Measurements from ENCODE around the gene HMCN2. TPM values are rescaled to one million over a fixed set of nuclear protein-coding genes. Genes with fewer than 3 reads are reported as not detected.

The HMCN2 gene
- total RNA-seq, 4 donors from 2014 or later, result 24.8 to 61.7 (median 36.1) TPM

GRCh38 chr9:130448035-130448624, 182.6 kb downstream of the HMCN2 start:
- Histone ChIP-seq H3K4me3 (no peak overlapping the region), H3K27ac (no peak overlapping the region), H3K27me3 (no peaks in the 10 kb centered on the region), H3K9me3 (no peaks in the 10 kb centered on the region), H3K4me1 (peaks cover 7 to 79% (median 10%) of the 10 kb centered on the region in 4 donors), H3K36me3 (no peaks in the 10 kb centered on the region)
- DNase-seq, result no peak
- TF ChIP-seq, protein P1, sequence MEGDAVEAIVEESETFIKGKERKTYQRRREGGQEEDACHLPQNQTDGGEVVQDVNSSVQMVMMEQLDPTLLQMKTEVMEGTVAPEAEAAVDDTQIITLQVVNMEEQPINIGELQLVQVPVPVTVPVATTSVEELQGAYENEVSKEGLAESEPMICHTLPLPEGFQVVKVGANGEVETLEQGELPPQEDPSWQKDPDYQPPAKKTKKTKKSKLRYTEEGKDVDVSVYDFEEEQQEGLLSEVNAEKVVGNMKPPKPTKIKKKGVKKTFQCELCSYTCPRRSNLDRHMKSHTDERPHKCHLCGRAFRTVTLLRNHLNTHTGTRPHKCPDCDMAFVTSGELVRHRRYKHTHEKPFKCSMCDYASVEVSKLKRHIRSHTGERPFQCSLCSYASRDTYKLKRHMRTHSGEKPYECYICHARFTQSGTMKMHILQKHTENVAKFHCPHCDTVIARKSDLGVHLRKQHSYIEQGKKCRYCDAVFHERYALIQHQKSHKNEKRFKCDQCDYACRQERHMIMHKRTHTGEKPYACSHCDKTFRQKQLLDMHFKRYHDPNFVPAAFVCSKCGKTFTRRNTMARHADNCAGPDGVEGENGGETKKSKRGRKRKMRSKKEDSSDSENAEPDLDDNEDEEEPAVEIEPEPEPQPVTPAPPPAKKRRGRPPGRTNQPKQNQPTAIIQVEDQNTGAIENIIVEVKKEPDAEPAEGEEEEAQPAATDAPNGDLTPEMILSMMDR (IDR thresholded peaks at IDR 0.05), result no peak
- TF ChIP-seq POLR2A (IDR thresholded peaks at IDR 0.05), result no peak

- no peak overlapping the region for H3K4me3 ChIP-seq
- TF ChIP-seq, protein P1 (IDR thresholded peaks at IDR 0.05), result no peak
- TF ChIP-seq POLR2A (IDR thresholded peaks at IDR 0.05), result no peak
- H3K9me3 ChIP-seq, result no peaks in the 10 kb centered on the region
- H3K36me3 ChIP-seq, result no peaks in the 10 kb centered on the region
- H3K27me3 ChIP-seq, result no peaks in the 10 kb centered on the region
- H3K4me1 ChIP-seq, result peaks cover 7 to 86% (median 10%) of the 10 kb centered on the region in 4 donors
- no peak overlapping the region for H3K27ac ChIP-seq
- no peak for DNase-seq
These were observed 183.4 kb downstream of the HMCN2 start for GRCh38 chr9:130448771-130449603.

DNA sequence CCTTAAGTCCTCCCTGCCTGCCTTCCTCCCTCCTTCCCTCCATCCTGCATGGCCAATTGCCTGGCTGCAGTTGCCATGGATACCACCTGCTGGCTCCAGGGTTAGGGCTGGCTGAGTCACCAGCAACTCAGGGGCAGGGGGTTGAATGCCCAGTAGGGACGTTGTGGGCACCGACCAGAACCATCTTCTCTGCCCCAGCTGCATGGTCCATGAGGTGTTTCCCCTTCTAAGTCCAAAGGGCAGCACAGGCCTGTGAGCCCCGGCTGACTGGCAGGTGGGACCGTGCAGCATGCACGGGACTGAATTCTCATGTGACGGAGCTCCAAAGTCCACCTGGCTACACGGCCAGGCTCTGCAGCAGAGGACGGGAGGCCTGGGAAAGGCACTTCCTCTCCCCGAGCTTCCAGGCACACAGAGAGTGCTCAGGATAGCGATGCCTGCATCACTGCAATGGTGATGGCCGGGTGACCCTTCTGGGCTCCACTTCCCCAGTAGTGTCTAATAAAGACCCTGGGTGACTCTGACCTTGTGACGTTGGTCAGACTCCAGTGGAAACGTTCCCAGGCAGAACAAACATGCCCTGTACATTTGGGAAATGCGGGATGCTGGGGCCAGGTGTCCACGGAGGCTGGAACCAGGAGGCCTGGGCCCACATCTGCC, 184.9 kb downstream of the HMCN2 start:
- H3K36me3 ChIP-seq, result no peaks in the 10 kb centered on the region
- TF ChIP-seq, protein P1 (IDR thresholded peaks at IDR 0.05), result peak in 1 of 6 experiments; percentile 3
- TF ChIP-seq POLR2A (IDR thresholded peaks at IDR 0.05), result peak; percentile 72 to 74
- peak overlapping the region in 2 of 4 donors; percentile 5 to 30 for H3K4me3 ChIP-seq
- H3K4me1 ChIP-seq, result peaks cover 0 to 75% (median 10%) of the 10 kb centered on the region in 4 donors
- H3K27ac ChIP-seq, result peak overlapping the region in 3 of 4 donors; percentile 52 to 88 (median 87)
- peak in 2 of 3 donors; percentile 88 to 90 for DNase-seq
- H3K27me3 ChIP-seq, result no peaks in the 10 kb centered on the region
- H3K9me3 ChIP-seq, result no peaks in the 10 kb centered on the region

DNA sequence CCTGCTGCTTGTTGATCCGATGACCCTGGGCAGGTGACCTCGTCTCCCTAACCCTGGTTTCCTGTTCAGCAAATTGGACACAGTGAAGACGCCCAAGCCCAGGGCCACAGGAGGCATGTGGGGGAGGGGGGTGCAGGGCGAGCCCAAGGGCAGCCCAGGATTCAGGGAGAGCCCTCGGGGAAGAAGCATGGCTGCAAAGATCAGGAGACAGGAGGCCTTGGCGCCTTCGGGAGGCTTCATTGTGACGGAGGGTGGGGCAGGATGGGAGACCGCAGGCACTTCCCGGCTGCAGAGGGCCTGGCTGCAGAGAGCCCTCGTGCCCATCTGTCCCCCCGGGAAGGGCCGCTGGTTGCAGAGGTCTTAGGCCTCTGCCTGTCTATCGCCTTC, 185.4 kb downstream of the HMCN2 start:
- H3K27ac ChIP-seq, result peak overlapping the region in 3 of 4 donors; percentile 52 to 88 (median 87)
- no peak for TF ChIP-seq POLR2A (IDR thresholded peaks at IDR 0.05)
- TF ChIP-seq, protein P1 (IDR thresholded peaks at IDR 0.05), result no peak
- H3K4me3 ChIP-seq, result peak overlapping the region in 2 of 4 donors; percentile 5 to 30
- H3K27me3 ChIP-seq, result no peaks in the 10 kb centered on the region
- H3K9me3 ChIP-seq, result no peaks in the 10 kb centered on the region
- no peak for DNase-seq
- peaks cover 0 to 70% (median 10%) of the 10 kb centered on the region in 4 donors for H3K4me1 ChIP-seq
- H3K36me3 ChIP-seq, result no peaks in the 10 kb centered on the region

- TF ChIP-seq POLR2A (IDR thresholded peaks at IDR 0.05), result peak in 1 of 2 donors; percentile 46
- TF ChIP-seq, protein P1 (IDR thresholded peaks at IDR 0.05), result peak in 4 of 6 experiments; percentile 26 to 59 (median 48)
- Histone ChIP-seq H3K4me1 (peaks cover 0 to 62% (median 10%) of the 10 kb centered on the region in 4 donors), H3K27ac (peak overlapping the region in 3 of 4 donors; percentile 52 to 88 (median 87)), H3K27me3 (no peaks in the 10 kb centered on the region), H3K4me3 (peak overlapping the region in 2 of 4 donors; percentile 5 to 30), H3K9me3 (no peaks in the 10 kb centered on the region), H3K36me3 (no peaks in the 10 kb centered on the region)
- peak; percentile 28 to 91 (median 90) for DNase-seq
These were observed 186.2 kb downstream of the HMCN2 start for GRCh38 chr9:130451509-130452388.
